CD14-positive monocyte (primary cell): ENCODE data around the gene ADAMTSL1. TPM values are rescaled to one million over a fixed set of nuclear protein-coding genes. Genes with fewer than 3 reads are reported as not detected.

Experiments
- DNase-seq, 3 donors: peaks; one replicate each; pipeline ENCODE4 v3.0.0-alpha.2; 2011 to 2022
- H2AFZ ChIP-seq: 2 replicates; pipeline ENCODE4 v1.6.0; 2012; ENCODE audit warnings: mild to moderate bottlenecking, low read depth, low read length, inconsistent platforms; ENCODE audit not compliant: insufficient read depth, poor library complexity, severe bottlenecking
- H3K27ac ChIP-seq, 2 donors: 1 replicate in 1 of 2; 2 replicates in 1 of 2; pipeline ENCODE4 v1.5.1; 2012 to 2013; ENCODE audit warnings: low read length in 2 of 2, control low read depth in 1 of 2, inconsistent platforms in 1 of 2, low read depth in 1 of 2, mild to moderate bottlenecking in 1 of 2
- H3K27me3 ChIP-seq, 2 donors: one replicate each; pipeline versions ENCODE4 v1.6.0 to v1.6.1; 2011 to 2013; ENCODE audit warnings: low read length in 2 of 2; ENCODE audit not compliant: control insufficient read depth in 2 of 2, insufficient read depth in 2 of 2
- H3K36me3 ChIP-seq, 2 donors: replicated peaks in 1 of 2; 1 replicate in 1 of 2; 2 replicates in 1 of 2; pipeline versions ENCODE4 v1.5.1 to v1.6.1; 2012 to 2013; ENCODE audit warnings: low read length in 2 of 2, control low read depth in 1 of 2, inconsistent platforms in 1 of 2, mild to moderate bottlenecking in 1 of 2; ENCODE audit not compliant: insufficient read depth in 2 of 2, control insufficient read depth in 1 of 2
- H3K4me1 ChIP-seq, 2 donors: 1 replicate in 1 of 2; 2 replicates in 1 of 2; pipeline versions ENCODE4 v1.5.1 to v1.6.1; 2012 to 2013; ENCODE audit warnings: low read length in 2 of 2, control low read depth in 1 of 2, inconsistent platforms in 1 of 2, mild to moderate bottlenecking in 1 of 2, moderate library complexity in 1 of 2; ENCODE audit not compliant: insufficient read depth in 2 of 2, control insufficient read depth in 1 of 2
- H3K4me2 ChIP-seq: replicated peaks from 2 replicates; pipeline ENCODE3; 2012; ENCODE audit warnings: low read length, moderate library complexity, mild to moderate bottlenecking; ENCODE audit not compliant: poor library complexity, severe bottlenecking; ENCODE audit errors: extremely low read depth
- H3K4me3 ChIP-seq, 3 experiments: fragments of 200-600 bp in 1 of 3; sonication (generic) in 1 of 3; replicated peaks in 1 of 3; 1 replicate in 2 of 3; 2 replicates in 1 of 3; pipeline ENCODE4 v1.5.1; 2011 to 2013; ENCODE audit warnings: low read length in 3 of 3, mild to moderate bottlenecking in 3 of 3, control low read depth in 2 of 3, low read depth in 2 of 3, inconsistent platforms in 1 of 3, moderate library complexity in 1 of 3
- H3K79me2 ChIP-seq: 2 replicates; pipeline ENCODE4 v1.6.0; 2012; ENCODE audit warnings: mild to moderate bottlenecking, control low read depth, inconsistent platforms, low read length, moderate library complexity; ENCODE audit not compliant: insufficient read depth
- H3K9ac ChIP-seq: 2 replicates; pipeline ENCODE4 v1.6.0; 2017; ENCODE audit warnings: low read length, mild to moderate bottlenecking; ENCODE audit not compliant: insufficient read depth, poor library complexity, severe bottlenecking
- H3K9me3 ChIP-seq, 2 donors: replicated peaks in 1 of 2; 1 replicate in 1 of 2; 2 replicates in 1 of 2; pipeline versions ENCODE4 v1.5.1 to v1.6.1; 2012 to 2013; ENCODE audit warnings: low read length in 2 of 2, control low read depth in 1 of 2; ENCODE audit not compliant: control insufficient read depth in 1 of 2, insufficient read depth in 1 of 2
- H4K20me1 ChIP-seq: 2 replicates; pipeline ENCODE4 v1.6.0; 2012; ENCODE audit warnings: mild to moderate bottlenecking, low read length, control low read depth, moderate library complexity; ENCODE audit not compliant: insufficient read depth
- H3K27ac Mint-ChIP-seq, 7 donors: one replicate each; pipeline ENCODE4 v1.8.0; 2020; ENCODE audit warnings: mild to moderate bottlenecking in 7 of 7, mixed read lengths in 7 of 7, moderate library complexity in 6 of 7, inconsistent platforms in 2 of 7
- H3K27me3 Mint-ChIP-seq, 3 donors: one replicate each; pipeline ENCODE4 v1.8.0; 2021 to 2022; ENCODE audit warnings: low read depth in 3 of 3, mild to moderate bottlenecking in 3 of 3, mixed read lengths in 3 of 3, moderate library complexity in 3 of 3, inconsistent platforms in 1 of 3
- H3K36me3 Mint-ChIP-seq, 2 donors: one replicate each; pipeline ENCODE4 v1.8.0; 2020; ENCODE audit warnings: mixed read lengths in 2 of 2, inconsistent platforms in 1 of 2, mild to moderate bottlenecking in 1 of 2
- H3K4me1 Mint-ChIP-seq: one replicate; pipeline ENCODE4 v1.8.0; 2020; ENCODE audit warnings: mild to moderate bottlenecking, mixed read lengths
- H3K4me3 Mint-ChIP-seq, 2 donors: one replicate each; pipeline ENCODE4 v1.8.0; 2020; ENCODE audit warnings: mild to moderate bottlenecking in 2 of 2, mixed read lengths in 2 of 2, moderate library complexity in 1 of 2
- H3K9me3 Mint-ChIP-seq, 7 donors: one replicate each; pipeline ENCODE4 v1.8.0; 2020 to 2022; ENCODE audit warnings: mixed read lengths in 7 of 7, mild to moderate bottlenecking in 6 of 7, moderate library complexity in 6 of 7, inconsistent platforms in 2 of 7
- CTCF ChIP-seq: fragments of 200-600 bp; IDR thresholded peaks from one replicate; pipeline ENCODE4 v1.8.0; 2022; ENCODE audit warnings: antibody characterized with exemption, mild to moderate bottlenecking
- WGBS: methylation state at CpG from one replicate; pipeline ENCODE4 v1.1.5; 2013; ENCODE audit warnings: missing lambda C conversion rate; ENCODE audit not compliant: insufficient coverage; 5-methylcytosine and 5-hydroxymethylcytosine counted together
- intact Hi-C, 2 donors: fragments of 100-400 bp; cut with micrococcal nuclease; formaldehyde crosslinking; loops; one replicate each; pipeline versions ENCODE4 v1.15.0 to v1.15.1; 2023
- polyA plus RNA-seq, 3 donors: library from polyadenylated mRNA; depleted of rRNA in 1 of 3; unstranded in 2 of 3; stranded (reverse) in 1 of 3; fragments of 300-500 nt in 2 of 3; fragments of >200 nt in 1 of 3; fragmentation: Illumina TruSeq in 2 of 3; gene quantifications; 1 replicate in 2 of 3; 2 replicates in 1 of 3; pipeline ENCODE4 v1.2.3, GENCODE V29; 2012 to 2021

The ADAMTSL1 gene
- polyA plus RNA-seq, 3 donors = not detected

DNA sequence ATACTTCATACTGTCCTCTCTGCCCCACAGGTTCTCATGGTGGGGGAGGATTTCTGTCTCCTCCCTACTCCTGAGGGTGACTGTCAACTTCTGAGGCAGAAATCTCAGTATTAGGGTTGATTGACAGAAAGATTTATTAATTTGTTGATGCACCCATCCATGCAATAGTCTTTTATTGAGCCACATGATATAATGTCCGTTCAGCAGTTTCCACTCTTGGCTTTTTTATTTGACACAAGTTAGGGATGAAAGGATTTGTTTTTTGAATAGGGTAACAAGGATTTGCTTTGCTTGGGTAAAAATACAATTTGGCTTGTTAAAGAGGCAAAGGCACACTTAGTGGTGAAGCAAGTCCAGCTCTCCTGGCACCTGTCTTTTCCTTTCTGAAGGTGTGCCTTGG lies 125.0 kb downstream of the ADAMTSL1 start:
- Histone ChIP-seq H3K4me2 (no peak overlapping the region), H3K4me3 (no peak overlapping the region), H4K20me1 (no peaks in the 10 kb centered on the region), H3K9me3 (peaks cover 0 to 10% of the 10 kb centered on the region in 2 donors), H3K27ac (no peak overlapping the region), H3K27me3 (no peaks in the 10 kb centered on the region), H3K79me2 (no peaks in the 10 kb centered on the region), H3K9ac (no peak overlapping the region), H3K4me1 (no peaks in the 10 kb centered on the region), H2AFZ (no peak overlapping the region), H3K36me3 (no peaks in the 10 kb centered on the region)
- H3K4me1 Mint-ChIP-seq = no peaks in the 10 kb centered on the region
- TF ChIP-seq CTCF = no peak
- H3K27ac Mint-ChIP-seq = no peak overlapping the region
- no peak overlapping the region for H3K4me3 Mint-ChIP-seq
- H3K36me3 Mint-ChIP-seq = no peaks in the 10 kb centered on the region
- intact Hi-C loops = no loop called here
- H3K9me3 Mint-ChIP-seq = peaks cover 2 to 8% (median 5%) of the 10 kb centered on the region in 7 donors
- H3K27me3 Mint-ChIP-seq = peaks cover 0 to 4% (median 1%) of the 10 kb centered on the region in 3 donors
- no CpG with 5 or more reads among the region's 1 CpG for WGBS
- DNase-seq = no peak

- no peak overlapping the region for H3K27ac ChIP-seq
- Mint-ChIP-seq H3K27ac (no peak overlapping the region), H3K4me1 (no peaks in the 10 kb centered on the region), H3K36me3 (no peaks in the 10 kb centered on the region), H3K27me3 (peaks cover 0 to 1% (median 0%) of the 10 kb centered on the region in 3 donors), H3K9me3 (peaks cover 0 to 4% (median 0%) of the 10 kb centered on the region in 7 donors), H3K4me3 (no peak overlapping the region)
- no peak for DNase-seq
- H3K4me2 ChIP-seq = no peak overlapping the region
- H2AFZ ChIP-seq = no peak overlapping the region
- no peak for TF ChIP-seq CTCF
- no peaks in the 10 kb centered on the region for H3K27me3 ChIP-seq
- H3K79me2 ChIP-seq = no peaks in the 10 kb centered on the region
- H3K4me3 ChIP-seq = no peak overlapping the region
- no peaks in the 10 kb centered on the region for H4K20me1 ChIP-seq
- no peaks in the 10 kb centered on the region for H3K36me3 ChIP-seq
- no peak overlapping the region for H3K9ac ChIP-seq
- no peaks in the 10 kb centered on the region for H3K4me1 ChIP-seq
- no peaks in the 10 kb centered on the region for H3K9me3 ChIP-seq
- intact Hi-C loops = no loop called here
Observed at GRCh38 chr9:18601026-18601425, 127.1 kb downstream of the ADAMTSL1 start.
